ENCODE data around the gene PPARGC1A.

GRCh38 chr4:23835774-23836478 lies 53.9 kb downstream of the PPARGC1A start:
- TF ChIP-seq YY1 (IDR thresholded peaks at IDR 0.05) (no peak), CTCF (IDR thresholded peaks at IDR 0.05; ENCODE audit: low read depth, low read length, missing input control) (no peak), TAF1 (conservative IDR thresholded peaks at IDR 0.05) (no peak), FOXA1 (IDR thresholded peaks at IDR 0.05) (no peak), REST (IDR thresholded peaks at IDR 0.05) (no peak), SP1 (IDR thresholded peaks at IDR 0.05) (no peak), RAD21 (IDR thresholded peaks at IDR 0.05) (no peak), EGR1 (IDR thresholded peaks at IDR 0.05; ENCODE audit: low read depth in 2 of 2) (no peak), RXRA (IDR thresholded peaks at IDR 0.05) (no peak)

Data from liver (tissue), 3 donors.